Upper lobe of left lung (tissue), 6 donors: ENCODE measurements around the gene STX1A. TPM values are rescaled to one million over a fixed set of nuclear protein-coding genes. Genes with fewer than 3 reads are reported as not detected.

Source experiments
- ATAC-seq, 2 donors: fragments of 200-7000 bp; cut with Tn5 transposase; one replicate each; pipeline ENCODE4 v1.9.1; 2022; ENCODE audit warnings: mild to moderate bottlenecking in 2 of 2, moderate library complexity in 2 of 2; ENCODE audit not compliant: low FRiP score in 2 of 2
- DNase-seq, 2 donors: peaks; one replicate each; pipeline ENCODE4 v3.0.0-alpha.2; 2019 to 2020
- H3K27ac ChIP-seq, 4 donors: fragments of 200-600 bp; sonication (generic); one replicate each; pipeline ENCODE4 v1.5.1; 2016 to 2019
- H3K27me3 ChIP-seq, 4 donors: fragments of 200-600 bp; sonication (generic); one replicate each; pipeline ENCODE4 v1.5.1; 2017 to 2019
- H3K36me3 ChIP-seq, 4 donors: fragments of 200-600 bp; sonication (generic); one replicate each; pipeline ENCODE4 v1.5.1; 2016 to 2019
- H3K4me1 ChIP-seq, 4 donors: fragments of 200-600 bp; sonication (generic); one replicate each; pipeline ENCODE4 v1.5.1; 2018 to 2019
- H3K4me3 ChIP-seq, 4 donors: fragments of 200-600 bp; sonication (generic); one replicate each; pipeline ENCODE4 v1.5.1; 2017 to 2019; ENCODE audit warnings: mild to moderate bottlenecking in 2 of 4, moderate library complexity in 1 of 4
- H3K9me3 ChIP-seq, 4 donors: fragments of 200-600 bp; sonication (generic); one replicate each; pipeline ENCODE4 v1.5.1; 2018 to 2019
- CTCF ChIP-seq, 6 experiments: fragments of 450-650 bp in 4 of 6; fragments of 200-600 bp in 2 of 6; sonication (generic) in 2 of 6; IDR thresholded peaks; one replicate each; pipeline ENCODE4 v1.5.1; 2016 to 2019; ENCODE audit warnings: antibody characterized with exemption in 6 of 6
- EP300 ChIP-seq, 4 donors: sonication (generic); formaldehyde crosslinking; IDR thresholded peaks; one replicate each; pipeline ENCODE4 v1.5.1; 2017; ENCODE audit warnings: antibody characterized with exemption in 4 of 4, control low read depth in 2 of 4
- POLR2A ChIP-seq, 4 donors: fragments of 450-650 bp; IDR thresholded peaks; one replicate each; pipeline ENCODE4 v1.5.1; 2016 to 2017; ENCODE audit warnings: antibody characterized with exemption in 4 of 4, mild to moderate bottlenecking in 2 of 4
- POLR2AphosphoS5 ChIP-seq, 2 donors: sonication (generic); formaldehyde crosslinking; IDR thresholded peaks; one replicate each; pipeline ENCODE4 v1.5.1; 2017; ENCODE audit warnings: antibody characterized with exemption in 2 of 2
- WGBS, 2 donors: methylation state at CpG; one replicate each; pipeline ENCODE4 v1.1.5; 2017 to 2018; 5-methylcytosine and 5-hydroxymethylcytosine counted together
- total RNA-seq, 6 donors: library from RNA; depleted of rRNA in 4 of 6; stranded (reverse); fragments of >200 nt in 4 of 6; gene quantifications; one replicate each; pipeline versions ENCODE4 v1.1.0 to v1.2.1, GENCODE V29; 2016 to 2021
- donor health status: DM: no; HTN: no; CAD: no; lungs with moderate emphysema.
- donor health status: DM: no; HTN: yes; CAD: no; lungs with severe emphysema.

The STX1A gene
- total RNA-seq, 6 donors from 2014 or later, result 4.1 to 16.9 (median 5.9) TPM

- Histone ChIP-seq H3K4me3 (no peak overlapping the region), H3K4me1 (peaks cover 0 to 16% (median 8%) of the 10 kb centered on the region in 4 donors), H3K9me3 (no peaks in the 10 kb centered on the region), H3K36me3 (no peaks in the 10 kb centered on the region), H3K27me3 (no peaks in the 10 kb centered on the region), H3K27ac (no peak overlapping the region)
- TF ChIP-seq CTCF (IDR thresholded peaks at IDR 0.05) (no peak), POLR2A (IDR thresholded peaks at IDR 0.05) (no peak), POLR2AphosphoS5 (IDR thresholded peaks at IDR 0.05) (no peak), EP300 (IDR thresholded peaks at IDR 0.05) (no peak)
- no peak for DNase-seq
- WGBS, 2 donors, result 93 to 94% methylated on average over 11 to 16 of the region's 16 CpGs
- ATAC-seq, result no peak
Observed at GRCh38 chr7:73708961-73709549, 10.4 kb downstream of the STX1A start.

DNA sequence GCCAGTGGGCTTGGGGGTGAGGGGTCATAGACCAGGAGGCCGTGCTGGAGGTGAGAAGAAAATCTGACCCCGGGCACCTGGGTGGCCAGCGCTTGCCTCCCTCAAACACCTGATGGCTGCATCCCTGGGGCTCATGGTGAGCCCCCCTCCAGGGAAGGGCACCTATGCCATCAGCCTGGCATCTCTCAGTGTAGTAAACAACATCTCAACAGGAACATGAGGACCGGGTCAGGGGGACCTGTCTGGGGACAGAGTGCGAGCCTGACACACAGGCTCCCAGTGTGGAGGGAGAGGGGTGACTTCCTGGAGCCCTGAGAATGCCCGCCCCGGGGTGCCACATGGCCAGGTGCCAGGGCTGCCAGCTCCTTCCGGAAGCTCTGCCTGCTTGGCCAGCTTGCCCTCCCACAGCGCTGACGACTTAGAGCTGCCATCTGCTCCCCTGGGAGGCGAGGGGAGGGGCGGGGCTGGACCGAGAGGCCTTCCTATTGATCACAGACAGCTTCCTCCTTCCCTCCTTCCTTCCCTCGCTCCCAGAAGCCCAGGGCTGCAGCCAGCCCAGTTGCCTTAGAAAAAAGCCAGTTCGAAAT, 12.3 kb downstream of the STX1A start:
- Histone ChIP-seq H3K4me3 (no peak overlapping the region), H3K36me3 (peaks cover 0 to 7% (median 0%) of the 10 kb centered on the region in 4 donors), H3K27me3 (no peaks in the 10 kb centered on the region), H3K9me3 (no peaks in the 10 kb centered on the region), H3K4me1 (peaks cover 0 to 23% (median 15%) of the 10 kb centered on the region in 4 donors), H3K27ac (no peak overlapping the region)
- TF ChIP-seq EP300 (IDR thresholded peaks at IDR 0.05) (no peak), POLR2A (IDR thresholded peaks at IDR 0.05) (no peak)
- 75 to 77% methylated on average over 13 of the region's 15 CpGs for WGBS, 2 donors
- ATAC-seq, result peak in 1 of 2 donors; percentile 34
- DNase-seq, result peak; percentile 42 to 88

DNA sequence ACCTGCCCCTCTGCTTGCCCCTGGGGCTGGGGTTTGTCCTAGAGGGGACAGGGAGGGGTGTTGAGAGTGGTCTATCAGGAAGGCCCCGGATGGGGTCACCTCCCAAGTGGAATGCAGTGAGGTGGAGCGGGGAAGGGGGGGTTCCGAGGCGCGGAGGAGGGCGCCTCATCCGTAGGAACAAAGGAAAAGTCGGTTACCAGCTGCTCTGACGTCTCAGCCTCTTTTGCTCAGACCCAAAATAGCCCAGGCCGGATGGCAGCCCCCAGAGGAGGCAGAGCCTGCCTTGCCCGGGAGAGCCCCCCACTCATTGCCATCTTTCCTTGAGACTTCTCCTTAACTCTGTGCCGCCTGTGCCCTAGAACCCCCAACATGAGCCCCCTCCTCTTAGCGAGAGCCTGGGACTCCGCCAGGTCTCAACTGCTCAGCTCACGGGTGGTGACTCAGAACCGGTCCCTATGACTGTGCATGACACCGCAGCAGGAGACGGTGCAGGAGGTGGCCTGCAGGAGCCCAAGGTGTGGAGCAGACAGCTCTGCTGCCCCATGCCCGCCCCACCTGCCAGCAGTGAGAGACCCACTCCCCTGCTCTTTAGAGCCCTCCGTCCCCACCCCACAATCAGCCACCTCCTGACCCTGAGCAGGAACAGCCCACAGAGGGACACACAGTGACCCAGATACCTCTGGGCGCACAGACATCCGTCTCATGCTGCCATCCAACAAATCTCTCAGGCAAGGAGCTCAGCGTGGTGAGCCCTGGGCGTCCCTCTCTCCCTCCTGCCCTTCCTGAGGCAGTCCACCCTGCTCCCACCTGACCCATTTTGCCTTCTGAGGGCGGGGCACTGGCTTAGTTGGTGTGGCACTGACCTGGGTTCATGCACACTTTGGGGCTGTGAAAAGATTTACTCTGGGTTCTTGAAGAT, 13.1 kb downstream of the STX1A start:
- Histone ChIP-seq H3K4me3 (no peak overlapping the region), H3K27ac (no peak overlapping the region), H3K27me3 (no peaks in the 10 kb centered on the region), H3K9me3 (no peaks in the 10 kb centered on the region), H3K36me3 (peaks cover 0 to 7% (median 0%) of the 10 kb centered on the region in 4 donors), H3K4me1 (peaks cover 0 to 23% (median 15%) of the 10 kb centered on the region in 4 donors)
- DNase-seq (no peak), ATAC-seq (no peak)
- WGBS, 2 donors, result 72 to 81% methylated on average over 20 to 21 of the region's 25 CpGs
- TF ChIP-seq POLR2A (IDR thresholded peaks at IDR 0.05), result no peak

GRCh38 chr7:73705551-73705920, 13.9 kb downstream of the STX1A start:
- H3K27me3 ChIP-seq, result no peaks in the 10 kb centered on the region
- ATAC-seq (no peak), DNase-seq (no peak)
- peaks cover 0 to 23% (median 15%) of the 10 kb centered on the region in 4 donors for H3K4me1 ChIP-seq
- peaks cover 0 to 7% (median 3%) of the 10 kb centered on the region in 4 donors for H3K36me3 ChIP-seq
- 89 to 92% methylated on average over 8 to 10 of the region's 10 CpGs for WGBS, 2 donors
- no peak overlapping the region for H3K27ac ChIP-seq
- no peak for TF ChIP-seq EP300 (IDR thresholded peaks at IDR 0.05)
- TF ChIP-seq POLR2A (IDR thresholded peaks at IDR 0.05), result no peak
- TF ChIP-seq POLR2AphosphoS5 (IDR thresholded peaks at IDR 0.05), result no peak
- no peak for TF ChIP-seq CTCF (IDR thresholded peaks at IDR 0.05)
- H3K9me3 ChIP-seq, result no peaks in the 10 kb centered on the region
- H3K4me3 ChIP-seq, result no peak overlapping the region

- no peak for TF ChIP-seq CTCF (IDR thresholded peaks at IDR 0.05)
- TF ChIP-seq POLR2AphosphoS5 (IDR thresholded peaks at IDR 0.05), result no peak
- no peak for TF ChIP-seq EP300 (IDR thresholded peaks at IDR 0.05)
- TF ChIP-seq POLR2A (IDR thresholded peaks at IDR 0.05), result no peak
- 73 to 74% methylated on average over 16 to 18 of the region's 23 CpGs for WGBS, 2 donors
- DNase-seq (peak in 1 of 2 donors; percentile 79), ATAC-seq (peak in 1 of 2 donors; percentile 58)
- H3K36me3 ChIP-seq, result peaks cover 0 to 11% (median 4%) of the 10 kb centered on the region in 4 donors
- no peaks in the 10 kb centered on the region for H3K9me3 ChIP-seq
- no peak overlapping the region for H3K4me3 ChIP-seq
- H3K4me1 ChIP-seq, result peaks cover 0 to 23% (median 15%) of the 10 kb centered on the region in 4 donors
- peak overlapping the region in 1 of 4 donors; percentile 26 for H3K27ac ChIP-seq
- no peaks in the 10 kb centered on the region for H3K27me3 ChIP-seq
Observed at GRCh38 chr7:73704640-73705550, 14.6 kb downstream of the STX1A start.
